Raji (cell line): ENCODE results near the gene MYLK4.

Experiments
- POLR2A ChIP-seq: IDR thresholded peaks from 2 replicates; pipeline ENCODE4 v1.6.1; 2011; ENCODE audit warnings: low read depth, low read length, control low read depth; ENCODE audit not compliant: insufficient read depth

The MYLK4 gene

GRCh38 chr6:2753743-2754142, 3.0 kb upstream of the MYLK4 start:
- no peak for TF ChIP-seq POLR2A

- no peak for TF ChIP-seq POLR2A
Observed at GRCh38 chr6:2753110-2753489, 2.4 kb upstream of the MYLK4 start.

GRCh38 chr6:2752477-2753109, 1.9 kb upstream of the MYLK4 start:
- no peak for TF ChIP-seq POLR2A

DNA sequence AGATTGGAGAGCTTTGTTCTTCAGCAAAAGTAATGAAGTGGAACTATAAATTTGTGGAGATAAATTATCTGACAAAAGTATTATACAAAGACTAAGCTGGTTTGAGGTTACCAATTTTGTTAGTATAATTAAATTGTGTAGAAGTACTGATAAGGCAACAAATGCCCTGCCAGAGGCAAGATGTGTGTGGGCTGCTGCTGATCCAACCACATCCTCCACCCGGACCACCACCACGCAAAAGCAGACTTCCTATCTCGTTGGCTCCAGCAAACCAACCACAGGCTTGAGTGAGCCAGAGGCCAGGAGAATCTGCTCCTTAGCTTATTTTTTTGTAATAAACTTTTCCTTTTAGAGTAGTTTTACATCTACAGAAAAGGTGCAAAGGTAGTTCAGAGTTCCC, 1.1 kb upstream of the MYLK4 start:
- no peak for TF ChIP-seq POLR2A

GRCh38 chr6:2749969-2750600, 637 bp downstream of the MYLK4 start:
- TF ChIP-seq POLR2A = no peak

GRCh38 chr6:2748183-2748582, 2.5 kb downstream of the MYLK4 start:
- TF ChIP-seq POLR2A = no peak

DNA sequence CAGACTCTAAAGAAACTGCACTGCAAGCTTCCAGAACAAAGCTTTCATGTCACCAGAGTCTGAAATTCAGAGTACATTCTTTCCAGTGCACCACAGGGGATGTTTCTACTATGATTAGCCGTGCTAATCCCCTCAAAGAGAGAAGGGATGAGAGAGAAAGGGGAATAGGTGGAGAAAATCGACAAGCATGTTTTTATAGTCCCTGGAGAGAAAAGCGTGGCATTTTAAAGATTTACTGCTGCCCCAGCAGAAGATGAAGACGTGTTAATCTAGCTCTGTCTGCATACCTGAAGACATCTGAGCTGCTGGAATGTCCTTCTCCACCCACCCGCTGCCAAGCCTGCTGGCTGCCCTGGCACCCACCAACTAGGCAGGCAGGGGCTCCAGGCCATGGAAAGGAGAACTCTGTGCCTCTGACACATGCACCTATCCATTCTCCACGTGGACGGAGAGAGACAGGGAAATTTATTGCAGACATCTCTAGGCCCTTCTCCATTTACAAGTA, 4.1 kb downstream of the MYLK4 start:
- no peak for TF ChIP-seq POLR2A

DNA sequence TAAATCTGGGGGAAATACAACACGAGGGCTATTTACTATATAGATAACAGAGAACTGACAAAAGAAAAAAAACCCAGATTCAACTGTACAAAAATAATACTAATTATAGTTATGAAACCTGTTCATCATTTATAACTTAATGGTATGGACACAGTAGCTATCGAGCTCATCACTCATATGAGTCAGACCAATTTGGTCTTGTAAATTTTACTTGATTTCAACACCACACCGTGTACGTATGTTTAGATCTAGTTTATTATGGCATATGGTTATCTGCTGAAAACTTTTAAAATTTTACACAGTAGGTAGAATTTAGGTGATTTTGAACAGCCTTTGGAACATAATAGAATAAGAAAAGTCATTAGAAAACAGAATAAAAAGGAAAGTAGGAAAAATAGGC, 5.5 kb downstream of the MYLK4 start:
- no peak for TF ChIP-seq POLR2A

DNA sequence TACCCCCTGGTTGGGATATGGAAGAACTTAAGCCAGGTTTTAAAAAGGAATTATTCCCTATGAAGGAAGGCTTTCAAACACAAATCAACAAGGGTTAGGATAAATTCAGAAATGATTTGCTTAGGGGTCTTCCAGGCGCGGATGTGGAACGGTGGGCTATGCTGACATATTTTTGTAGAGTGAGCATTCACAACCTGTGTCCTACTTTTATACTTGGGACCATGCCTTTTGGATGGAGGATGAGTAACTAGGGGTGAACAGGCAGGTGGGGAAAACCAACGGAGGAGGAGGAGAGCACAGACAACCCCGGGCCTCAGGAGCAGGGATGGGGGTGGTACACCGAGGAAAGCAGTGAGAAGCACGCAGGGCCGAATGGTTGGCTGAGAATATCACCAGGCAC, 5.9 kb downstream of the MYLK4 start:
- TF ChIP-seq POLR2A = no peak

GRCh38 chr6:2744209-2744771, 6.4 kb downstream of the MYLK4 start:
- no peak for TF ChIP-seq POLR2A

DNA sequence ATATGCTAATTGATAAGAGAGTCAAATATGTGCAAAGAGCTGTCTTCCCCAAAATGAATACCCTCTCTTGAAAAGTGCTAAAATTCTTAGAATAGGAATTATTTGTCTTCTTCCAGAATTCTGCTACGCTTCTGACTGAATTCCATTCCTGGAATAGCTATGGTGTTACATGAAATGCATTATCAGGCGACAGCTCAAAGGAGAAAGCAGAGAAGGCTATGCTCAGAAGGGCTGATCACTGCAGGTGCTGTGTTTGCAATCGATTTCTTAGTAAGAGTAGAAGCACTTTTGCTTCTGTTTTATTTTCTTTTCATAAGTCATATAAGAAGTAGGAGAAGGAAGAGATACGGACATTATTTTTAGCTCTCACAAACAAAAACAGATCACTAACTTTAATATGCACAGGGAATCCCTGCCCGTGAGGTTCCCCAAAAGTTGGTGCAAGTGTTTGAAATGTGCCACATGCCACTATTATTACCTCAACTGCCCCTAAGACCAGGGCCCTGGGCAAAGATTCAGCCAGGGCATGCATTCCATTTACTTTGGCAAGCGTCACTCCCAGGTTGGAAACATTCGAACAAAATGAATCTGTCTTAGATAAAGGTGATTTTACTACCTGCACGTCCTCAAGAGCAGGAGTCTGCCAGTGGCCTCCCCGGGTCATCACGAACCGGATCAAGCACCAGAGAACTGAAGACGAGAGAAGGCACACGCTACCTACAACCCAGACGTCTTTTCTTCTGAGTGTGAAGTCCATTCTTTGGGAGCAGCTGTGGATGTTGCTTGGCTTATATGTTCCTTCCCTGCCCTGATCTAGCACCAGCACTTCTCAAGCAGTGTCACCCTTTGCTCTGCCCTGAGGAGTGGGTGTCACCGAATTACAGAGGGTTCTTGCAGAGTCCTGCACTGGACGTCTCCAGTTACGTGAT, 7.2 kb downstream of the MYLK4 start:
- no peak for TF ChIP-seq POLR2A

GRCh38 chr6:2741756-2742155, 9.0 kb downstream of the MYLK4 start:
- no peak for TF ChIP-seq POLR2A

DNA sequence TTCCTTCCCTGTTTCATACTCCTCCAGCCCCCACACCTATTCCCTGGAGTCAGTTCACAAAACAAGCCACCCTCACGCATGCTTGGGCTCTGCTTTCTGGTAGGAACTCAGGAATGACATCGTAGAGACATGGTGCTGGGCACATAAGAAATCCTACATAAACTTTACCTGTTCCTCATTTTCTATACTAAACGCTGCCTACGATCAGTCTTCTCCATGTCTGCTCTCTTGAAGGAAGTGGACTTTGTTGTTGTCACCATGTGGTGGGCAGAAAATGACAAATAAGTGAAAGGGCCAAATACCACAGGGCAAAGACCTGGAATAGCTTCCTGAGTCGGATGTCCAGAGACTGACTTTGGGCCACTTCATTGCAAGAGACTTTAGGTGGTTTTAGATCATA, 10.1 kb downstream of the MYLK4 start:
- TF ChIP-seq POLR2A = no peak

- no peak for TF ChIP-seq POLR2A
Observed at GRCh38 chr6:2739335-2739734, 11.4 kb downstream of the MYLK4 start.

- TF ChIP-seq POLR2A = no peak
Observed at GRCh38 chr6:2738373-2738979, 12.2 kb downstream of the MYLK4 start.
